WI38 (cell line): ENCODE data around the gene ZFYVE28.

ENCODE experiments used
- H3K4me3 ChIP-seq: 2 replicates; pipeline ENCODE4 v1.5.1; 2011; ENCODE audit warnings: low read depth, mild to moderate bottlenecking, control low read depth, low read length
- TF ChIP-seq, protein P1 (sequence below): IDR thresholded peaks from 2 replicates; pipeline ENCODE4 v1.5.1; 2012; ENCODE audit warnings: low read depth, mild to moderate bottlenecking, control low read depth, low read length

Gene ZFYVE28

DNA sequence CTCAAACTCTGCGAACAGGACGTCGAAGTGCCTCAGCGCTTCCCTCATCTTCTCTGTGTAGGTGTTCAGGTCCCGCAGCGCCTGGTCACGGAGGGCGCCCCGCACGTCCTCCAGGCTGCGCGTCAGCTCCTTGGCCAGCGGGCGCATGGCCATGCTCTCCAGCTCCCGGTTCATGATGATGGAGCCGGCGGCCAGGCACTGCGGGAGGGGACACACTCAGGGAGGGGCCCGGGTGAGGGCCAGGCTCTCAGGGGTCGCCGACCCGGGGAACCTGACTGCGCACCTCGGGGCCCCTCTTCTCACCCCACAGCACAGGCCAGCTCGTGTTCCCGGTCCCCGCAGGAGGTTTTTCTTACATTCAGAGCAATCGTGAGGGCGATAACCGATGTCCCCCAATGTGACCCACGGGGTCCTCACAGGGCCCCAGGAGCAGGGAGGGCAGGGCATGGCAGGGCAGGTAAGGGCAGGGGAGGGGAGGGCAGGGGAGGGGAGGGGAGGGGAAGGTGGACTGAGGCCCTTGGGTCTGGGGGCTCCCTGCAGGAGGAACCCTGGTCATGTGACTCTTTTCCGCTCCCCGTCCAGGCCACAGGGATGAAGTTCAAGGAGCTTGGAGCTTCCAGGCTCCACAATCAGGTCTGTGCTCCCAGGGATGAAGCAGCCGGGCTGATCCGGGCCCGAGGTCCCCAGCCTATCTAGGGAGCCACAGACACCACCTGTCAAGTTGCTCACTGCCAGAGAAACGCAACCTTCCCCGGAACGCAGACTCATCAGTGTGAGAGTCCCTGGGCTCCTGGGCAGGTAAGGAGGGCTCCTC lies 78.8 kb downstream of the ZFYVE28 start:
- no peak overlapping the region for H3K4me3 ChIP-seq
- TF ChIP-seq, protein P1, sequence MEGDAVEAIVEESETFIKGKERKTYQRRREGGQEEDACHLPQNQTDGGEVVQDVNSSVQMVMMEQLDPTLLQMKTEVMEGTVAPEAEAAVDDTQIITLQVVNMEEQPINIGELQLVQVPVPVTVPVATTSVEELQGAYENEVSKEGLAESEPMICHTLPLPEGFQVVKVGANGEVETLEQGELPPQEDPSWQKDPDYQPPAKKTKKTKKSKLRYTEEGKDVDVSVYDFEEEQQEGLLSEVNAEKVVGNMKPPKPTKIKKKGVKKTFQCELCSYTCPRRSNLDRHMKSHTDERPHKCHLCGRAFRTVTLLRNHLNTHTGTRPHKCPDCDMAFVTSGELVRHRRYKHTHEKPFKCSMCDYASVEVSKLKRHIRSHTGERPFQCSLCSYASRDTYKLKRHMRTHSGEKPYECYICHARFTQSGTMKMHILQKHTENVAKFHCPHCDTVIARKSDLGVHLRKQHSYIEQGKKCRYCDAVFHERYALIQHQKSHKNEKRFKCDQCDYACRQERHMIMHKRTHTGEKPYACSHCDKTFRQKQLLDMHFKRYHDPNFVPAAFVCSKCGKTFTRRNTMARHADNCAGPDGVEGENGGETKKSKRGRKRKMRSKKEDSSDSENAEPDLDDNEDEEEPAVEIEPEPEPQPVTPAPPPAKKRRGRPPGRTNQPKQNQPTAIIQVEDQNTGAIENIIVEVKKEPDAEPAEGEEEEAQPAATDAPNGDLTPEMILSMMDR: no peak

- TF ChIP-seq, protein P1: no peak
These were observed 79.5 kb downstream of the ZFYVE28 start for GRCh38 chr4:2338754-2339457.

GRCh38 chr4:2337896-2338295 lies 80.5 kb downstream of the ZFYVE28 start:
- no peak overlapping the region for H3K4me3 ChIP-seq
- TF ChIP-seq, protein P1: no peak

More at GRCh38 chr4:2338754-2339457, 79.5 kb downstream of the ZFYVE28 start:
- no peak overlapping the region for H3K4me3 ChIP-seq

GRCh38 chr4:2337131-2337723 lies 81.2 kb downstream of the ZFYVE28 start:
- TF ChIP-seq, protein P1: no peak
- H3K4me3 ChIP-seq: no peak overlapping the region

DNA sequence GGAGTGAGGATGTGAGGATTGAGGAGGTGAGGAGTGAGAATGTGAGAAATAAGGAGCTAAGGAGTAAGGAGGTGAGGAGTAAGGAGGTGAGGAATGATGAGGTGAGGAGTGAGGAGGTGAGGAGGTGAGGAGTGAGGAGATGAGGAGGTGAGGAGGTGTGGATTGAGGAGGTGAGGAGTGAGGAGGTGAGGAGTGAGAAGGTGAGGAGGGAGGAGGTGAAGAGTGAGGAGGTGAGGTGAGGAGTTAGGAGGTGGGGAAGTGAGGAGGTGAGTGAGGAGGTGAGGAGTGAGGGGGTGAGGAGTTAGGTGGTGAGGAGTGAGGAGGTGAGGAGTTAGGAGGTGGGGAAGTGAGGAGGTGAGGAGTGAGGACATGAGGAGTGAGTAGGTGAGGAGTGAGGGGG lies 81.8 kb downstream of the ZFYVE28 start:
- H3K4me3 ChIP-seq: no peak overlapping the region
- TF ChIP-seq, protein P1: no peak

- no peak overlapping the region for H3K4me3 ChIP-seq
- TF ChIP-seq, protein P1: no peak
These were observed 82.7 kb downstream of the ZFYVE28 start for GRCh38 chr4:2335729-2336101.
